ENCODE data around the gene PAK3. TPM values are rescaled to one million over a fixed set of nuclear protein-coding genes. Genes with fewer than 3 reads are reported as not detected.

PAK3 gene
- total RNA-seq, 2 donors from 2014 or later: 6.7 to 12.5 TPM

GRCh38 chrX:111100191-111100590 is 4.2 kb downstream of the PAK3 start:
- 35% methylated on average over 5 of the region's 5 CpGs for WGBS
- DNase-seq (ENCODE audit: low spot score): peak; percentile 5
- intact Hi-C loops (cut with DNase I): loop anchor here (5.0 kb wide), 1 partner anchor 142 kb away; no protein-coding TSS in a partner anchor
- H3K27me3 ChIP-seq (replicated peaks; ENCODE audit: insufficient read depth): no peaks in the 10 kb centered on the region
- no peaks in the 10 kb centered on the region for H3K36me3 ChIP-seq
- no peak overlapping the region for H3K4me3 ChIP-seq
- no peak overlapping the region for H3K27ac ChIP-seq
- H3K4me1 ChIP-seq (replicated peaks): no peaks in the 10 kb centered on the region
- H3K9me3 ChIP-seq: no peaks in the 10 kb centered on the region
- TF ChIP-seq CTCF (IDR thresholded peaks at IDR 0.05) (peak; percentile 10 to 34 (median 26)), POLR2AphosphoS5 (IDR thresholded peaks at IDR 0.05) (no peak)

- Histone ChIP-seq H3K4me3 (no peak overlapping the region), H3K27me3 (replicated peaks; ENCODE audit: insufficient read depth) (no peaks in the 10 kb centered on the region), H3K27ac (no peak overlapping the region), H3K4me1 (replicated peaks) (no peaks in the 10 kb centered on the region), H3K36me3 (no peaks in the 10 kb centered on the region), H3K9me3 (no peaks in the 10 kb centered on the region)
- intact Hi-C loops (cut with DNase I): loop anchor here (5.0 kb wide), 1 partner anchor 141 kb away; no protein-coding TSS in a partner anchor
- 0% methylated on average over 1 of the region's 2 CpGs for WGBS
- DNase-seq (ENCODE audit: low spot score): no peak
- no peak for TF ChIP-seq POLR2AphosphoS5 (IDR thresholded peaks at IDR 0.05)
- TF ChIP-seq POLR2A (IDR thresholded peaks at IDR 0.05): no peak
- TF ChIP-seq CTCF (IDR thresholded peaks at IDR 0.05): no peak
These were observed 5.6 kb downstream of the PAK3 start for GRCh38 chrX:111101580-111101979.

- Histone ChIP-seq H3K27ac (no peak overlapping the region), H3K27me3 (replicated peaks; ENCODE audit: insufficient read depth) (no peaks in the 10 kb centered on the region), H3K9me3 (no peaks in the 10 kb centered on the region), H3K4me1 (replicated peaks) (no peaks in the 10 kb centered on the region), H3K36me3 (no peaks in the 10 kb centered on the region), H3K4me3 (no peak overlapping the region)
- WGBS: 84% methylated on average over 1 of the region's 1 CpG
- intact Hi-C loops (cut with DNase I): loop anchor here (5.0 kb wide), 1 partner anchor 140 kb away; no protein-coding TSS in a partner anchor
- no peak for DNase-seq (ENCODE audit: low spot score)
- no peak for TF ChIP-seq POLR2AphosphoS5 (IDR thresholded peaks at IDR 0.05)
- TF ChIP-seq CTCF (IDR thresholded peaks at IDR 0.05): no peak
- no peak for TF ChIP-seq POLR2A (IDR thresholded peaks at IDR 0.05)
These were observed 6.6 kb downstream of the PAK3 start for GRCh38 chrX:111102636-111103035.

GRCh38 chrX:111103246-111103645 is 7.3 kb downstream of the PAK3 start:
- TF ChIP-seq POLR2A (IDR thresholded peaks at IDR 0.05) (no peak), POLR2AphosphoS5 (IDR thresholded peaks at IDR 0.05) (no peak), CTCF (IDR thresholded peaks at IDR 0.05) (no peak)
- no peaks in the 10 kb centered on the region for H3K9me3 ChIP-seq
- intact Hi-C loops (cut with DNase I): loop anchor here (5.0 kb wide), 1 partner anchor 139 kb away; no protein-coding TSS in a partner anchor
- no peaks in the 10 kb centered on the region for H3K4me1 ChIP-seq (replicated peaks)
- H3K27ac ChIP-seq: no peak overlapping the region
- H3K27me3 ChIP-seq (replicated peaks; ENCODE audit: insufficient read depth): no peaks in the 10 kb centered on the region
- no peak for DNase-seq (ENCODE audit: low spot score)
- H3K4me3 ChIP-seq: no peak overlapping the region
- no peaks in the 10 kb centered on the region for H3K36me3 ChIP-seq
- WGBS: 70% methylated on average over 4 of the region's 6 CpGs

- WGBS: 99% methylated on average over 6 of the region's 6 CpGs
- no peak for DNase-seq (ENCODE audit: low spot score)
- Histone ChIP-seq H3K4me3 (no peak overlapping the region), H3K27ac (no peak overlapping the region), H3K9me3 (no peaks in the 10 kb centered on the region), H3K36me3 (no peaks in the 10 kb centered on the region), H3K27me3 (replicated peaks; ENCODE audit: insufficient read depth) (no peaks in the 10 kb centered on the region), H3K4me1 (replicated peaks) (no peaks in the 10 kb centered on the region)
- intact Hi-C loops (cut with DNase I): no loop called here
- TF ChIP-seq POLR2AphosphoS5 (IDR thresholded peaks at IDR 0.05) (no peak), POLR2A (IDR thresholded peaks at IDR 0.05) (no peak), CTCF (IDR thresholded peaks at IDR 0.05) (no peak)
These were observed 14.2 kb downstream of the PAK3 start for GRCh38 chrX:111110098-111110775.
